Measurements from ENCODE around the gene EMCN.

GRCh38 chr4:100347241-100347640 is 170.6 kb downstream of the EMCN start:
- TF ChIP-seq SP1 (IDR thresholded peaks at IDR 0.05) (no peak), PKNOX1 (IDR thresholded peaks at IDR 0.05) (no peak), FOXA1 (IDR thresholded peaks at IDR 0.05) (no peak), BHLHE40 (IDR thresholded peaks at IDR 0.05; ENCODE audit: borderline replicate concordance) (no peak), FOXM1 (IDR thresholded peaks at IDR 0.05; ENCODE audit: borderline replicate concordance) (no peak), TARDBP (IDR thresholded peaks at IDR 0.05) (no peak), SUZ12 (IDR thresholded peaks at IDR 0.05) (no peak), HDGF (IDR thresholded peaks at IDR 0.05; ENCODE audit: borderline replicate concordance) (no peak), FOXK2 (IDR thresholded peaks at IDR 0.05) (no peak)

Measured in HEK293T (cell line).